Kidney epithelial cell (primary cell): Measurements from ENCODE around the gene DBNL. TPM values are rescaled to one million over a fixed set of nuclear protein-coding genes. Genes with fewer than 3 reads are reported as not detected.
"Not testable (repeated sequence)": the region's sequence is repeated elsewhere in the genome, so short reads cannot be mapped to it uniquely, and the experiment has no call there.

Source experiments
- DNase-seq: peaks from one replicate; pipeline ENCODE4 v3.0.0-alpha.2; 2010; ENCODE audit warnings: low read depth
- H3K27me3 ChIP-seq: 2 replicates; pipeline ENCODE4 v1.6.0; 2011; ENCODE audit warnings: low read length; ENCODE audit not compliant: control insufficient read depth, insufficient read depth
- H3K36me3 ChIP-seq: 2 replicates; pipeline ENCODE4 v1.5.1; 2011; ENCODE audit warnings: low read length; ENCODE audit not compliant: control insufficient read depth, insufficient read depth
- H3K4me3 ChIP-seq: 2 replicates; pipeline ENCODE4 v1.5.1; 2011; ENCODE audit warnings: low read depth, mild to moderate bottlenecking, control low read depth, low read length
- CTCF ChIP-seq: IDR thresholded peaks from 2 replicates; pipeline ENCODE4 v1.5.1; 2011; ENCODE audit warnings: mild to moderate bottlenecking, moderate library complexity, low read length, control low read depth, inconsistent platforms; ENCODE audit not compliant: insufficient read depth, poor library complexity, severe bottlenecking
- total RNA-seq: library from RNA; depleted of rRNA; stranded (reverse); fragments of >200 nt; gene quantifications from 2 replicates; pipeline ENCODE4 v1.2.3, GENCODE V29; 2015

Gene DBNL
- 120 and 121 TPM in 2 replicates for total RNA-seq

- Histone ChIP-seq H3K4me3 (peak within 1 kb of the TSS; percentile 88), H3K27me3 (no peaks in the 10 kb centered on the region), H3K36me3 (no peaks in the 10 kb centered on the region)
- no peak for TF ChIP-seq CTCF
- peak; percentile 39 for DNase-seq
These were observed at the start of gene DBNL for GRCh38 chr7:44044315-44045225. TSS of gene DBNL (plus strand) at chr7:44044702. CDS start at chr7:44044738, 36 bp downstream.

DNA sequence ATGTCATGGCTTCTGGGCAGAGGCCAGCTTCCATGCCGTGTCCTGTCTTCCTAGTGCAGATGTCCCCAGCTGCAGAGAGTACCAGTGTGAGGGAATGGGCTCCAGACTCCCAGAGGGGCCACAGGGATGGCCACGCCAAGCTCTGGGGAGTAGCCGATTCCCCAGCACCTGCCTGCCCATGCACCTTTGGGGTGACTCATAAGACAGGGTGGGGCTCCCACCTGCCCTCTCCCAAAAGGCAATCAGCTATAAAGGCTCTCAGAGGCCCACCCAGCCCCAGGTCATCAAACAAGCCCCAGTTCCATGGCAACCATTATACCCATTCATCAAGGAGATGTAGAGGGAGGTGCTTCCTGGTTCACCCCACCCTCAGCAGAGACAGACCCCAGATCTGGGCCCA lies 47.0 kb upstream of the DBNL start, which contains the start of gene SPDYE1:
TSS of gene SPDYE1 (plus strand) at position 366 of the 400 bp plus-strand sequence. CDS start 2,053 bp downstream, outside the sequence.
- H3K4me3 ChIP-seq, H3K27me3 ChIP-seq, H3K36me3 ChIP-seq, DNase-seq: not testable (repeated sequence)

- H3K27me3 ChIP-seq, DNase-seq, H3K4me3 ChIP-seq, H3K36me3 ChIP-seq: not testable (repeated sequence)
These were observed 32.4 kb upstream of the DBNL start for GRCh38 chr7:44012081-44012480.

DNA sequence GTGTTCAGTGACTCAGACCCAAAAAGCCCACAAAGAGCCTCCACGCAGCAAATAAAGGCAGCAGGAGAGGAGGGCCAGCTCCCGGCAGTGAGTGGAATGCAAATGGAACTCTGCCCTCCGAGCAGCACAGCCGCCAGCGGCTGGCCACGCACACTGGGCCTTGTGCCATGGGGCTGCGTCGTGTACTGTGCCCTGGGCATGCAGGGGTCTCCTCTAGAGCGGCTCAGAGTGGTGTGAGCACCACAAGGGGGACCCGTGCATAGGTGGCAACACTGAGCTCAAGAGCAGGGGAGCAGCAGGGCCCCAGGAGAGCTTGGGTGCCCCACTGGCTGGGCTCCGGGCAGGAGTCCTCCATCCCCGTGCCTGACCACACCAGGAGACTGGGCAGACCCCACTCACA lies 29.4 kb upstream of the DBNL start:
- not testable (repeated sequence) for H3K27me3 ChIP-seq, H3K4me3 ChIP-seq, DNase-seq, H3K36me3 ChIP-seq

- TF ChIP-seq CTCF: peak; percentile 69
- H3K27me3 ChIP-seq, H3K36me3 ChIP-seq: not testable (repeated sequence)
- peak; percentile 56 for DNase-seq
- peak overlapping the region; percentile 62 for H3K4me3 ChIP-seq
These were observed 25.4 kb upstream of the DBNL start for GRCh38 chr7:44018857-44019807.

GRCh38 chr7:44019825-44020224 lies 24.7 kb upstream of the DBNL start:
- DNase-seq, H3K27me3 ChIP-seq, H3K36me3 ChIP-seq, H3K4me3 ChIP-seq: not testable (repeated sequence)

DNA sequence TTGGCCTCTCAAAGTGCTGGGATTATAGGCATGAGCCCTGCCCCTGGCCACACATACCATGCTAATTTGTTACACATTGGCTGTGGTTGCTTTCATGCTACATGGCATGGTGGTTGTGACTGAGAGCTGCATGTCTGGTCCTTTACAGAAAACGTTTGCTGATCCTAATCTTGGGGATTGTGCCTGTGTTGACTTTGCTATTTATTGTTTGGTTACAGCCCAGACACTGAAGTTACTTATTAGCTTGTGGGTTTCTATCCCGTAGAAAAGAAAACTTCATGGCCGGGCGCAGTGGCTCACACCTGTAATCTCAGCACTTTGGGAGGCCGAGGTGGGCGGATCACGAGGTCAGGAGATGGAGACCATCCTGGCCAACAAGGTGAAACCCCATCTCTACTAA lies 22.4 kb upstream of the DBNL start:
- DNase-seq, H3K36me3 ChIP-seq, H3K27me3 ChIP-seq, H3K4me3 ChIP-seq: not testable (repeated sequence)

- not testable (repeated sequence) for H3K27me3 ChIP-seq, H3K4me3 ChIP-seq, H3K36me3 ChIP-seq, DNase-seq
These were observed 21.6 kb upstream of the DBNL start for GRCh38 chr7:44022796-44023467.

GRCh38 chr7:44029433-44029832 lies 15.1 kb upstream of the DBNL start:
- not testable (repeated sequence) for DNase-seq

DNA sequence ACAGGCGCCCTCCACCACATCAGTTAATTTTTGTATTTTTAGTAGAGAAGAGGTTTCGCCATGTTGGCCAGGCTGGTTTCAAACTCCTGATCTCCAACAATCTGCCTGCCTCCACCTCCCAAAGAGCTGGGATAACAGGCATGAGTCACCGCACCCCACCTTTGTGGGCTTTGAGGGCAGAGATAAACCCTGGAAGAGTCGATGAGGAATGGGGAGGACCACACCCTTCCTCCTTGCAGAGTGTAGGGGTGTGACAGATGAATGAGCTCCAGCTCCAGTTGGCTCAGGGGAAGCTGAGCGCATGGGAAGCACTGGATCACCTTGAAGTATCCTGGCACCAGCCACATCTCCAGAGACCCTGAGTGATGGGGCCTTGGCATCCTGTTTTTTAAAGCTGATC lies 14.5 kb upstream of the DBNL start:
- not testable (repeated sequence) for H3K4me3 ChIP-seq, DNase-seq, H3K36me3 ChIP-seq, H3K27me3 ChIP-seq

More at GRCh38 chr7:44029433-44029832, 15.1 kb upstream of the DBNL start:
- not testable (repeated sequence) for H3K36me3 ChIP-seq, H3K4me3 ChIP-seq, H3K27me3 ChIP-seq

DNA sequence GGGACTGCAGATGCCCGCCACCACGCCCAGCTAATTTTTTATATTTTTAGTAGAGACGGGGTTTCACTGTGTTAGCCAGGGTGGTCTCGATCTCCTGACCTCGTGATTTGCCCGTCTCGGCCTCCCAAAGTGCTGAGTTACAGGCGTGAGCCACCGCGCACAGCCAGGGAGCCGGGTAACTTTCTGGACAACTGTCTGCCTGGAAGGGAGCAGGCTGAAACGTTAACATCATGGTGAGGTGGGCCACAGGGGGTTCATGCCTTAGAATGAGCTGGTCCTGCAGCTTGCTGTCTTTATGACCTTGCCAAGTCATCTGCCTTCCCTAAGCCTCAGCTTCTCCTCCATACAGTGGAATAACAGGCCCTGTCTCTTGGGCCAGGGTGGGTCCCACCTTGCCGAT lies 13.2 kb upstream of the DBNL start:
- H3K4me3 ChIP-seq, H3K27me3 ChIP-seq, H3K36me3 ChIP-seq, DNase-seq: not testable (repeated sequence)

GRCh38 chr7:44032031-44032430 lies 12.5 kb upstream of the DBNL start:
- H3K36me3 ChIP-seq, H3K27me3 ChIP-seq, DNase-seq, H3K4me3 ChIP-seq: not testable (repeated sequence)
